ENCODE results near the gene FAM98B. TPM values are rescaled to one million over a fixed set of nuclear protein-coding genes. Genes with fewer than 3 reads are reported as not detected.

The FAM98B gene
- total and polyA plus RNA-seq, 2 experiments from 2014 or later, result 4.4 to 14.1 TPM

- Histone ChIP-seq H4K20me1 (ENCODE audit: insufficient read depth, poor library complexity, severe bottlenecking) (no peaks in the 10 kb centered on the region), H3K9me2 (replicated peaks; ENCODE audit: insufficient read depth) (no peaks in the 10 kb centered on the region), H3K9me3 (ENCODE audit: low read depth) (no peaks in the 10 kb centered on the region), H3K36me3 (replicated peaks; ENCODE audit: insufficient read depth, low read depth) (no peaks in the 10 kb centered on the region), H3K4me3 (no peak overlapping the region), H3K27ac (no peak overlapping the region), H3K4me2 (no peak overlapping the region), H3K79me2 (no peaks in the 10 kb centered on the region), H3K4me1 (ENCODE audit: insufficient read depth) (no peaks in the 10 kb centered on the region), H3K27me3 (no peaks in the 10 kb centered on the region), H2AFZ (no peak overlapping the region)
- TF ChIP-seq EZH2 (IDR thresholded peaks at IDR 0.05; ENCODE audit: borderline replicate concordance) (no peak), CTCF (IDR thresholded peaks at IDR 0.05; ENCODE audit: poor library complexity) (no peak), EZH2phosphoT487 (IDR thresholded peaks at IDR 0.05; ENCODE audit: low read depth, severe bottlenecking, unreplicated experiment) (no peak)
- DNase-seq (ENCODE audit: low spot score), result no peak
- WGBS (ENCODE audit: low lambda C conversion rate, missing lambda C conversion rate), result 85% methylated on average over 3 of the region's 3 CpGs
Measured at GRCh38 chr15:38536201-38536676, 82.3 kb downstream of the FAM98B start.

Other genes starting within 250 kb of the FAM98B start
- 18.6 and 23.2 TPM in 2 replicates for gene SPRED1, start 201.3 kb upstream of the FAM98B start, total RNA-seq
- 6.8 and 8.2 TPM in 2 replicates for gene SPRED1, start 201.3 kb upstream of the FAM98B start, polyA plus RNA-seq
- 0.53 and 2.4 TPM in 2 replicates for gene RASGRP1, start 110.7 kb downstream of the FAM98B start, total RNA-seq
- gene RASGRP1, start 110.7 kb downstream of the FAM98B start, polyA plus RNA-seq, result 0.41 and 1.3 TPM in 2 replicates